ENCODE measurements around the gene ATL1.
A peak's percentile ranks its signal among the peaks of the same experiment; 100 is the strongest.

Gene ATL1

GRCh38 chr14:50559990-50560930 is at the start of gene ATL1:
TSS of gene ATL1 (plus strand) at chr14:50560145. CDS start at chr14:50560266, 121 bp downstream.
- peak; percentile 31 for DNase-seq

GRCh38 chr14:50510157-50510556 is 49.8 kb upstream of the ATL1 start:
- no peak for DNase-seq

- no peak for DNase-seq
Measured at GRCh38 chr14:50512463-50512862, 47.5 kb upstream of the ATL1 start.

- no peak for DNase-seq
Measured at GRCh38 chr14:50516091-50516490, 43.9 kb upstream of the ATL1 start.

- DNase-seq, result no peak
Measured at GRCh38 chr14:50520947-50521815, 38.8 kb upstream of the ATL1 start.

- no peak for DNase-seq
Measured at GRCh38 chr14:50521912-50522341, 38.0 kb upstream of the ATL1 start.

- no peak for DNase-seq
Measured at GRCh38 chr14:50523271-50524041, 36.5 kb upstream of the ATL1 start.

- DNase-seq, result no peak
Measured at GRCh38 chr14:50524060-50524459, 35.9 kb upstream of the ATL1 start.

- no peak for DNase-seq
Measured at GRCh38 chr14:50524731-50525515, 35.0 kb upstream of the ATL1 start.

- DNase-seq, result no peak
Measured at GRCh38 chr14:50528000-50528399, 31.9 kb upstream of the ATL1 start.

- DNase-seq, result no peak
Measured at GRCh38 chr14:50529288-50530179, 30.4 kb upstream of the ATL1 start.

GRCh38 chr14:50530358-50530757 is 29.6 kb upstream of the ATL1 start:
- DNase-seq, result no peak

- no peak for DNase-seq
Measured at GRCh38 chr14:50530794-50531365, 29.1 kb upstream of the ATL1 start.

GRCh38 chr14:50531595-50532501 is 28.1 kb upstream of the ATL1 start:
- peak; percentile 35 for DNase-seq

GRCh38 chr14:50532502-50533240 is 27.3 kb upstream of the ATL1 start, which contains the start of gene MAP4K5:
TSS of gene MAP4K5 (minus strand) at chr14:50532569. CDS start at chr14:50532049, 520 bp downstream.
- DNase-seq, result peak; percentile 87

GRCh38 chr14:50533241-50533705 is 26.7 kb upstream of the ATL1 start:
- DNase-seq, result no peak

GRCh38 chr14:50533806-50534205 is 26.1 kb upstream of the ATL1 start:
- DNase-seq, result no peak

- no peak for DNase-seq
Measured at GRCh38 chr14:50534416-50534815, 25.5 kb upstream of the ATL1 start.
